ENCODE data around the gene RAB3C. TPM values are rescaled to one million over a fixed set of nuclear protein-coding genes. Genes with fewer than 3 reads are reported as not detected.

The RAB3C gene
- total and polyA plus RNA-seq, 2 donors = 0.19 to 0.66 TPM

DNA sequence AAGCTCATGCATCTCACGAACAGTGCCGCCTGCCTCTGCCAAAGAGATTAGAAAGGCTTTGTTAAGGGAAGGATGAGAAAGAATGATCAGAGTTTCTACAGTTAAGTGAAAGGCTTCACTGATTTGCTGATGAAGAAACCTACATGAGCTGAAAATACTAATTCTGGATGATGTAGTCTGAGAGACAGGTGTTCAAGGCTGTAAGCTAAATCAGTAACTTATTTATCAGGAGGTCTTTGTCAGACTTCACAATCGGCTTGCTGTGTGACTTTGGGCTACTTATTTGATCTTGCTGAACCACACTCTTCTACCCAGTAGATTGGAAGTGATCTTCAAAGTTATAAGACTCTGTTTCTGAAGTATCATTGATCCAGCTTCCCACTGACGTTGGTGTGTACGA is 264.2 kb downstream of the RAB3C start:
- Histone ChIP-seq H3K27ac (ENCODE audit: low read depth in 1 of 2, low read length in 1 of 2) (no peak overlapping the region), H3K9me3 (ENCODE audit: control insufficient read depth in 2 of 2, insufficient read depth in 1 of 2, low read length in 1 of 2) (no peaks in the 10 kb centered on the region), H3K27me3 (ENCODE audit: control insufficient read depth in 2 of 2, insufficient read depth in 1 of 2, low read length in 1 of 2) (no peaks in the 10 kb centered on the region), H3K4me3 (ENCODE audit: low read length in 2 of 2) (no peak overlapping the region), H3K4me1 (ENCODE audit: control insufficient read depth in 2 of 2, insufficient read depth in 2 of 2, low read length in 2 of 2) (no peaks in the 10 kb centered on the region), H3K36me3 (ENCODE audit: control insufficient read depth in 2 of 2, insufficient read depth in 2 of 2, low read length in 1 of 2) (no peaks in the 10 kb centered on the region)
- DNase-seq (ENCODE audit: low read depth in 6 of 9, low spot score in 9 of 9) = no peak
- 89% methylated on average over 5 of the region's 5 CpGs for WGBS

DNA sequence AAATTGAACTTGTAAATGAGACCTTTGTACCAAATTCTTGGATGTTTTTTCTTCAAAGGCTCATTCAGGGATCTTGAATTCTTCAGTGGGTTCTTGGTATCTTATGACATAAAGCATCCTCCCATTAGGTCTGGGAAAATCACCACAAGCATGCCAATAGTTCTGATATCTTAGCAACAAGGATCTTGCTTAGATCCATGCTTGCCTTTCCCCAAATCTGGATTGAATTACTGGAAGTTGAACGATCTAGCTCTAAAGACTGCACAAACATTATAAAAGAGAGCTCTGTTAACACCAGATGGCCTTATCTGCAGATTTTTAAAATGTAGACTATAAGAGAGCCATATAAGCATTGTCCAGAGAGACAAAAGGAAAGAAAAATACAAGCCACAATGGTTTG is 266.3 kb downstream of the RAB3C start:
- no peak for DNase-seq (ENCODE audit: low read depth in 6 of 9, low spot score in 9 of 9)
- no peaks in the 10 kb centered on the region for H3K4me1 ChIP-seq (ENCODE audit: control insufficient read depth in 2 of 2, insufficient read depth in 2 of 2, low read length in 2 of 2)
- no peaks in the 10 kb centered on the region for H3K36me3 ChIP-seq (ENCODE audit: control insufficient read depth in 2 of 2, insufficient read depth in 2 of 2, low read length in 1 of 2)
- 95% methylated on average over 1 of the region's 1 CpG for WGBS
- no peak overlapping the region for H3K27ac ChIP-seq (ENCODE audit: low read depth in 1 of 2, low read length in 1 of 2)
- no peak overlapping the region for H3K4me3 ChIP-seq (ENCODE audit: low read length in 2 of 2)
- no peaks in the 10 kb centered on the region for H3K9me3 ChIP-seq (ENCODE audit: control insufficient read depth in 2 of 2, insufficient read depth in 1 of 2, low read length in 1 of 2)
- H3K27me3 ChIP-seq (ENCODE audit: control insufficient read depth in 2 of 2, insufficient read depth in 1 of 2, low read length in 1 of 2) = no peaks in the 10 kb centered on the region

DNA sequence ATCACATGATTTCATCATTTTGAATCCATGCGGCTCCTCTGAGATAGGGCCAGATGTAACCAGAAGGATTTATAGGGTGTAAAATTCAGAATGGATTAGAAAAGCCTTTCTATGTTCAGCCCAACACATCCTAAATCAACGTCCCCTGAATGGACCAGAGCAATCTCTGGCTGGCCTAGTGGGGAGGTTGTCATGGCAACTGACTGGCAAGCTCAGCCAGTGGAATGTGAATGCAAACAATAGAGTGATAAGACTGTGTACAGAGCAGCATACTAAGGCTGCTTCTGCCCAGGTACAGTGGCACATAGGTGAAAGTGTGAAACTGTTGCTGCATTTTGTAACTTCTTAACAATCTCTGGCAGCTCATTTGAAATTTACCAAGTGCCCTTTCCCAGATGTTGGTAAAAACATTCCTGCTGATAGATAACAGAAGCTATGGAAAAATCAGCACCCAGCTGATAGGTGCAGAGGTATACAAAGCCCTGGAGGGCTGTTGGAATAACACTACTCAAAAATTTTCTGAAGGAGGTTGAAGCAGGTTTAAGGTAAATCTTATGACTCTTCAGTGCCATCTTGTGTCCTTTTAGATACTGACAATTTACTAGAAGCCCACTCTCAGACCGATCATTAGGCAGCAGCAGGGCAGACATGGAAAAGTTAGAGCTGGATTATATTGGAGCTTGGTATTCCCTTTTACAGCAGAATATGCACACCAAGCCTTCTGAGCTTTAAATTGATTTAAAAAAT is 267.2 kb downstream of the RAB3C start:
- Histone ChIP-seq H3K27ac (ENCODE audit: low read depth in 1 of 2, low read length in 1 of 2) (no peak overlapping the region), H3K27me3 (ENCODE audit: control insufficient read depth in 2 of 2, insufficient read depth in 1 of 2, low read length in 1 of 2) (no peaks in the 10 kb centered on the region), H3K36me3 (ENCODE audit: control insufficient read depth in 2 of 2, insufficient read depth in 2 of 2, low read length in 1 of 2) (no peaks in the 10 kb centered on the region), H3K9me3 (ENCODE audit: control insufficient read depth in 2 of 2, insufficient read depth in 1 of 2, low read length in 1 of 2) (no peaks in the 10 kb centered on the region), H3K4me3 (ENCODE audit: low read length in 2 of 2) (no peak overlapping the region), H3K4me1 (ENCODE audit: control insufficient read depth in 2 of 2, insufficient read depth in 2 of 2, low read length in 2 of 2) (no peaks in the 10 kb centered on the region)
- peak in 5 of 9 donors; percentile 3 to 48 (median 17) for DNase-seq (ENCODE audit: low read depth in 6 of 9, low spot score in 9 of 9)
- 70% methylated on average over 3 of the region's 3 CpGs for WGBS

DNA sequence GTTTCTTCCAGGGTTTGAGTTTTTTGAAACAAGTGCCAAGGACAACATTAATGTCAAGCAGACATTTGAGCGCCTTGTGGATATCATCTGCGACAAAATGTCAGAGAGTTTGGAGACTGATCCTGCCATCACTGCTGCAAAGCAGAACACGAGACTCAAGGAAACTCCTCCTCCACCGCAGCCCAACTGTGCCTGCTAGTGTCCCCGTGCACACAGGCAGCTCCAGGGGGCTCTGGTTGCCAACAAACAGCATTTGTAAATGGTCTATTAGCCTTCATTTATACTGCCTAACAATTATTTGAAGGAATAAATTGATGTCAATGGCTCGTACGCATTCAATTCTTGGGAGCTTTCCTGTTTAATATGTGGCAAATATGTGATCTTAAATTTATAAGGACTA is 268.3 kb downstream of the RAB3C start:
- no peak for DNase-seq (ENCODE audit: low read depth in 6 of 9, low spot score in 9 of 9)
- Histone ChIP-seq H3K4me3 (ENCODE audit: low read length in 2 of 2) (no peak overlapping the region), H3K9me3 (ENCODE audit: control insufficient read depth in 2 of 2, insufficient read depth in 1 of 2, low read length in 1 of 2) (no peaks in the 10 kb centered on the region), H3K27me3 (ENCODE audit: control insufficient read depth in 2 of 2, insufficient read depth in 1 of 2, low read length in 1 of 2) (no peaks in the 10 kb centered on the region), H3K36me3 (ENCODE audit: control insufficient read depth in 2 of 2, insufficient read depth in 2 of 2, low read length in 1 of 2) (no peaks in the 10 kb centered on the region), H3K4me1 (ENCODE audit: control insufficient read depth in 2 of 2, insufficient read depth in 2 of 2, low read length in 2 of 2) (no peaks in the 10 kb centered on the region), H3K27ac (ENCODE audit: low read depth in 1 of 2, low read length in 1 of 2) (no peak overlapping the region)
- WGBS = 93% methylated on average over 7 of the region's 7 CpGs

DNA sequence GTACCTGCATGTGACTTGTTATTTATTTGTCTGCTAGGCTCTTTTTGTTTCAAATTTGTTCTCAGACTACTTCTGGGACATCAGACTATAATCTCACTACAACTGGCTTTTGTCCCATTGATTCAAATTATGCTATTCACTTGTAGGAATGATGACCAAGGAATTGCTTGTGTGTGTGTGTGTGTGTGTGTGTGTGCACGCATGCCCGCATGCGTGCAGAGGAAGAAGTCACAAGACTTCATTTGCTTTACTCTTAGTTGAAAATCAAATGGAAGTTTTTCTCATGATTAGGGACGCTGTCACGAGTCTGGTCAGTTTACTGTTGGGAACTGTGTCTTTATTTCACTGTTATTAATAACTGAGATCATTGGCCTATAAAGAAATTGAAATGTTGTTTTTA is 268.7 kb downstream of the RAB3C start:
- no peaks in the 10 kb centered on the region for H3K9me3 ChIP-seq (ENCODE audit: control insufficient read depth in 2 of 2, insufficient read depth in 1 of 2, low read length in 1 of 2)
- no peaks in the 10 kb centered on the region for H3K27me3 ChIP-seq (ENCODE audit: control insufficient read depth in 2 of 2, insufficient read depth in 1 of 2, low read length in 1 of 2)
- 93% methylated on average over 5 of the region's 5 CpGs for WGBS
- no peaks in the 10 kb centered on the region for H3K4me1 ChIP-seq (ENCODE audit: control insufficient read depth in 2 of 2, insufficient read depth in 2 of 2, low read length in 2 of 2)
- H3K4me3 ChIP-seq (ENCODE audit: low read length in 2 of 2) = no peak overlapping the region
- DNase-seq (ENCODE audit: low read depth in 6 of 9, low spot score in 9 of 9) = no peak
- H3K36me3 ChIP-seq (ENCODE audit: control insufficient read depth in 2 of 2, insufficient read depth in 2 of 2, low read length in 1 of 2) = no peaks in the 10 kb centered on the region
- H3K27ac ChIP-seq (ENCODE audit: low read depth in 1 of 2, low read length in 1 of 2) = no peak overlapping the region

DNA sequence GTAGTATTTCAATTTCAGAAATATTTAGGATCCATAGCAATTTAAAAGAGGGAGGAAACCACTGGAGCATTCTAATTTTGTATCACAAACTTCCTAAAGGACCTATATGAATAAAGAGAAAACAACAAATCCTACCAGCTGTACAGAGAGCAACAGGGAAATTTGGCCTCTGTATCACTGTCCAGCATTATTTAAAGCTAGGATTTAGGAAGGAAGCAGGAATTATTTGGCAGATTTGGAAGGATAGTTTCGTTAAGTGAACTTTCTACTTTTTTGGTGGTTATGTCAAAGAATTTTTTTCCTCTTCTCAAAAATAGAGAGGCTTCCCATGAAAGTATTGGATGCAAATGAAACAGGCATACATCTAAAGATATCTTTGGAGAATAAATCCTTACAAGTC is 269.7 kb downstream of the RAB3C start:
- Histone ChIP-seq H3K4me1 (ENCODE audit: control insufficient read depth in 2 of 2, insufficient read depth in 2 of 2, low read length in 2 of 2) (no peaks in the 10 kb centered on the region), H3K27me3 (ENCODE audit: control insufficient read depth in 2 of 2, insufficient read depth in 1 of 2, low read length in 1 of 2) (no peaks in the 10 kb centered on the region), H3K9me3 (ENCODE audit: control insufficient read depth in 2 of 2, insufficient read depth in 1 of 2, low read length in 1 of 2) (no peaks in the 10 kb centered on the region), H3K27ac (ENCODE audit: low read depth in 1 of 2, low read length in 1 of 2) (no peak overlapping the region), H3K36me3 (ENCODE audit: control insufficient read depth in 2 of 2, insufficient read depth in 2 of 2, low read length in 1 of 2) (no peaks in the 10 kb centered on the region), H3K4me3 (ENCODE audit: low read length in 2 of 2) (no peak overlapping the region)
- no peak for DNase-seq (ENCODE audit: low read depth in 6 of 9, low spot score in 9 of 9)
- WGBS = 94% methylated on average over 1 of the region's 1 CpG

DNA sequence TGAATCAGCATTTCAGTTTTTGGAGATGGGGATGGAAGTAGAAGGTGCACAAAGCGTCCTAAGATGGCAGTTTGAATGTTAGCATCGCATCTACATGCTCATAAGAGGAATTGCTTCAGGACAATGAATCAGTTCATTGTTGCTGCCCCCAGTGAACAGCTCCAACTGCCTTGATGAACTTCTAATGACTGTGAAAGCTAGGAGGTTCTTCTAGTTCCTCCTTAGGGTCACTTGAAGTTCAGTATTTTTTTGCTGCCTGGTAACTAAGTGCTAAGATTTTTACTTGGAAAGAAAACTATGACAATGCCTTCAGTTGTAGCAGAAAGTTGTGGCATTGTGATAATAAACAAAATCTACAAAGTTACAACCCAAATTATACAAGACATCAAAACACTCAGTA is 271.6 kb downstream of the RAB3C start:
- Histone ChIP-seq H3K36me3 (ENCODE audit: control insufficient read depth in 2 of 2, insufficient read depth in 2 of 2, low read length in 1 of 2) (no peaks in the 10 kb centered on the region), H3K4me1 (ENCODE audit: control insufficient read depth in 2 of 2, insufficient read depth in 2 of 2, low read length in 2 of 2) (no peaks in the 10 kb centered on the region), H3K27ac (ENCODE audit: low read depth in 1 of 2, low read length in 1 of 2) (no peak overlapping the region), H3K27me3 (ENCODE audit: control insufficient read depth in 2 of 2, insufficient read depth in 1 of 2, low read length in 1 of 2) (no peaks in the 10 kb centered on the region), H3K9me3 (ENCODE audit: control insufficient read depth in 2 of 2, insufficient read depth in 1 of 2, low read length in 1 of 2) (no peaks in the 10 kb centered on the region), H3K4me3 (ENCODE audit: low read length in 2 of 2) (no peak overlapping the region)
- no peak for DNase-seq (ENCODE audit: low read depth in 6 of 9, low spot score in 9 of 9)
- 97% methylated on average over 2 of the region's 2 CpGs for WGBS

DNA sequence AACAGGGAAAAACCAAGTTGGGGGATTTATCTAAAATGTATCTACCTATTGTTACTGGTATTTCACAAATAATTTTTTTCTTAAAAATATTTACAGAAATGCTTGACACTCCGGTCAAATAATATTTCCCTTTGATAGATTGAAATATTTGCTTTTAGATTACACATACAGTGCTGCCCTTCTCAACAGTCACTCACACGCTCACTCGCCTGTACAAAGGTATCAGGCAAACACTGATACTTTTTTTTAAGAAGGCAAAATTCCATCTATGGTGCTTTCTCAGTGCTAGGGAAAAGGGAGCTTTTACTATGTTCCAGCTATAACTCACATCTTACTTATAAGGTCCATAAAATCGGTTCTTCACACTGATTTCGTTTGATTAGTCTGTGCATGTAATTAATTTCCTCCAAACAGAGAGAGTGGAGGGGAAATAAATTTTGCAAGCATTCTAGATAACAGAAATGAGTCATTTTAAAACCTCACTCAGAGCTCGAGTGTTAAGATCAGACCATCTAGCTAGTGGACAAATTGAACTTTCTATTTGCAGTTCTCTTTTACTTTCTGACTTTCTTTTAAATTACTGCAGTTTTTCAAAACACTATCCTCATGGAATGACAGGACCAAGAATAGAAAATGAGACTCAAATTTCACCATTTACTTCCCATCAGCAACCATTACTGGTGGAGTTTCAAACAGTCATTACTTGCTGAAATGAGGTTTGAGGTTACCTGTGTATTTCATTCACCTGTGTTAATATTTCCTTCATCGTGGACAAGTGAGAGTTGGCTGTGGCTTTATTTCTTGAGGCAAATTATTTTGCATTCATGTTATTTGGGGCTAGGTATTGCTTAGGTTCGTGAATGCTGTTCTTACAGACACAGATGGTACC is 273.2 kb downstream of the RAB3C start:
- no peaks in the 10 kb centered on the region for H3K36me3 ChIP-seq (ENCODE audit: control insufficient read depth in 2 of 2, insufficient read depth in 2 of 2, low read length in 1 of 2)
- no peaks in the 10 kb centered on the region for H3K4me1 ChIP-seq (ENCODE audit: control insufficient read depth in 2 of 2, insufficient read depth in 2 of 2, low read length in 2 of 2)
- no peaks in the 10 kb centered on the region for H3K9me3 ChIP-seq (ENCODE audit: control insufficient read depth in 2 of 2, insufficient read depth in 1 of 2, low read length in 1 of 2)
- no peak for DNase-seq (ENCODE audit: low read depth in 6 of 9, low spot score in 9 of 9)
- 93% methylated on average over 8 of the region's 8 CpGs for WGBS
- no peak overlapping the region for H3K27ac ChIP-seq (ENCODE audit: low read depth in 1 of 2, low read length in 1 of 2)
- no peak overlapping the region for H3K4me3 ChIP-seq (ENCODE audit: low read length in 2 of 2)
- H3K27me3 ChIP-seq (ENCODE audit: control insufficient read depth in 2 of 2, insufficient read depth in 1 of 2, low read length in 1 of 2) = no peaks in the 10 kb centered on the region

DNA sequence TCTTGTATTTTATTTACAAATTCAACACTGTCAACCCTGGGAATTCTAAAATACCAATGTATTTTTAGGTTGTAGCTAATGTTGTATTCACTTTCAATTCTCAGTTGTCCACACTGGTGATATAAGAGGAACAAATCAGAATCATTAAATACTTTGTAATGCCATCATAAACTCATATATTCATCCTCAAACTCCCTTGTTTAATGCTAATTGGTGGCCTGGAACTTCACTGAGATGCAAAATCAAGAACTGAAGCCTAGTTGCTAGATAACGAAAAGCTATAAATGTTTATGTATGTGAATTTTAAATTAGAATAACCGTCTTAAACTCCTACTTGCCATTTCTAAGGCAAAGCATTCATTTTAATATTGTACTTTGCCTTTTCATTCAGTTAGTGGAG is 274.7 kb downstream of the RAB3C start:
- 49% methylated on average over 2 of the region's 2 CpGs for WGBS
- H3K36me3 ChIP-seq (ENCODE audit: control insufficient read depth in 2 of 2, insufficient read depth in 2 of 2, low read length in 1 of 2) = no peaks in the 10 kb centered on the region
- no peaks in the 10 kb centered on the region for H3K4me1 ChIP-seq (ENCODE audit: control insufficient read depth in 2 of 2, insufficient read depth in 2 of 2, low read length in 2 of 2)
- DNase-seq (ENCODE audit: low read depth in 6 of 9, low spot score in 9 of 9) = no peak
- H3K27ac ChIP-seq (ENCODE audit: low read depth in 1 of 2, low read length in 1 of 2) = no peak overlapping the region
- H3K9me3 ChIP-seq (ENCODE audit: control insufficient read depth in 2 of 2, insufficient read depth in 1 of 2, low read length in 1 of 2) = no peaks in the 10 kb centered on the region
- no peak overlapping the region for H3K4me3 ChIP-seq (ENCODE audit: low read length in 2 of 2)
- no peaks in the 10 kb centered on the region for H3K27me3 ChIP-seq (ENCODE audit: control insufficient read depth in 2 of 2, insufficient read depth in 1 of 2, low read length in 1 of 2)
